ENCODE measurements around the gene PSMD8. TPM values are rescaled to one million over a fixed set of nuclear protein-coding genes. Genes with fewer than 3 reads are reported as not detected.

Gene PSMD8
- total RNA-seq, 2 experiments from 2014 or later = 169 to 238 TPM

GRCh38 chr19:38346837-38347236, 27.5 kb upstream of the PSMD8 start:
- H3K4me2 ChIP-seq (ENCODE audit: low read length) = no peak overlapping the region
- no peak overlapping the region for H3K27ac ChIP-seq (ENCODE audit: low read depth, low read length, poor library complexity, severe bottlenecking)
- DNase-seq (ENCODE audit: low spot score) = no peak
- H3K4me3 ChIP-seq (ENCODE audit: low read depth, low read length, poor library complexity, severe bottlenecking) = no peak overlapping the region
- no peak for TF ChIP-seq EZH2phosphoT487 (IDR thresholded peaks at IDR 0.05; ENCODE audit: borderline replicate concordance, low read depth, low read length)
- TF ChIP-seq CTCF (conservative IDR thresholded peaks at IDR 0.05; ENCODE audit: low read length) = no peak
- H3K36me3 ChIP-seq (ENCODE audit: insufficient read depth, low read length) = no peaks in the 10 kb centered on the region
- POLR2A ChIA-PET = interaction anchor here (1.6 kb wide), 1 partner anchor 11 kb away, joined by 3 read pairs; the partner anchor contains the start of gene CATSPERG
- CTCF ChIA-PET (ENCODE audit: unreplicated experiment) = no interaction called here
- no TSS peak for BruUV-seq (replicated peaks)
- no peaks in the 10 kb centered on the region for H3K9me3 ChIP-seq (ENCODE audit: low read length)
- H4K20me1 ChIP-seq (ENCODE audit: insufficient read depth, low read length) = no peaks in the 10 kb centered on the region
- intact Hi-C loops (cut with micrococcal nuclease; ENCODE audit: unreplicated experiment) = no loop called here
- H3K79me2 ChIP-seq (ENCODE audit: insufficient read depth, low read depth, low read length) = no peaks in the 10 kb centered on the region
- no peaks in the 10 kb centered on the region for H3K9me2 ChIP-seq (ENCODE audit: insufficient read depth, low read length)
- H3K4me1 ChIP-seq (ENCODE audit: insufficient read depth, low read length, poor library complexity, severe bottlenecking) = no peaks in the 10 kb centered on the region
- H2AFZ ChIP-seq (ENCODE audit: low read length) = no peak overlapping the region

- TF ChIP-seq CTCF (conservative IDR thresholded peaks at IDR 0.05; ENCODE audit: low read length) (no peak), EZH2phosphoT487 (IDR thresholded peaks at IDR 0.05; ENCODE audit: borderline replicate concordance, low read depth, low read length) (no peak)
- Histone ChIP-seq H3K27ac (ENCODE audit: low read depth, low read length, poor library complexity, severe bottlenecking) (no peak overlapping the region), H3K4me2 (ENCODE audit: low read length) (no peak overlapping the region), H3K9me3 (ENCODE audit: low read length) (no peaks in the 10 kb centered on the region), H3K4me1 (ENCODE audit: insufficient read depth, low read length, poor library complexity, severe bottlenecking) (no peaks in the 10 kb centered on the region), H4K20me1 (ENCODE audit: insufficient read depth, low read length) (no peaks in the 10 kb centered on the region), H3K79me2 (ENCODE audit: insufficient read depth, low read depth, low read length) (no peaks in the 10 kb centered on the region), H3K4me3 (ENCODE audit: low read depth, low read length, poor library complexity, severe bottlenecking) (no peak overlapping the region), H3K9me2 (ENCODE audit: insufficient read depth, low read length) (no peaks in the 10 kb centered on the region), H3K36me3 (ENCODE audit: insufficient read depth, low read length) (no peaks in the 10 kb centered on the region), H2AFZ (ENCODE audit: low read length) (no peak overlapping the region)
- no TSS peak for BruUV-seq (replicated peaks)
- intact Hi-C loops (cut with micrococcal nuclease; ENCODE audit: unreplicated experiment) = no loop called here
- POLR2A ChIA-PET = no interaction called here
- DNase-seq (ENCODE audit: low spot score) = no peak
- CTCF ChIA-PET (ENCODE audit: unreplicated experiment) = no interaction called here
Measured at GRCh38 chr19:38350883-38351282, 23.5 kb upstream of the PSMD8 start.

- H3K9me3 ChIP-seq (ENCODE audit: low read length) = no peaks in the 10 kb centered on the region
- H4K20me1 ChIP-seq (ENCODE audit: insufficient read depth, low read length) = no peaks in the 10 kb centered on the region
- BruUV-seq (replicated peaks) = no TSS peak
- H2AFZ ChIP-seq (ENCODE audit: low read length) = no peak overlapping the region
- no peaks in the 10 kb centered on the region for H3K36me3 ChIP-seq (ENCODE audit: insufficient read depth, low read length)
- no peak overlapping the region for H3K4me2 ChIP-seq (ENCODE audit: low read length)
- no peaks in the 10 kb centered on the region for H3K79me2 ChIP-seq (ENCODE audit: insufficient read depth, low read depth, low read length)
- intact Hi-C loops (cut with micrococcal nuclease; ENCODE audit: unreplicated experiment) = no loop called here
- ChIA-PET POLR2A (no interaction called here), CTCF (ENCODE audit: unreplicated experiment) (no interaction called here)
- no peak overlapping the region for H3K27ac ChIP-seq (ENCODE audit: low read depth, low read length, poor library complexity, severe bottlenecking)
- H3K4me3 ChIP-seq (ENCODE audit: low read depth, low read length, poor library complexity, severe bottlenecking) = no peak overlapping the region
- TF ChIP-seq CTCF (conservative IDR thresholded peaks at IDR 0.05; ENCODE audit: low read length) (no peak), EZH2phosphoT487 (IDR thresholded peaks at IDR 0.05; ENCODE audit: borderline replicate concordance, low read depth, low read length) (no peak)
- no peaks in the 10 kb centered on the region for H3K4me1 ChIP-seq (ENCODE audit: insufficient read depth, low read length, poor library complexity, severe bottlenecking)
- H3K9me2 ChIP-seq (ENCODE audit: insufficient read depth, low read length) = no peaks in the 10 kb centered on the region
- DNase-seq (ENCODE audit: low spot score) = no peak
Measured at GRCh38 chr19:38351865-38352395, 22.4 kb upstream of the PSMD8 start.
